ENCODE results near the gene KIF22.

- TF ChIP-seq POLR2A (IDR thresholded peaks at IDR 0.05) (no peak), CTCF (IDR thresholded peaks at IDR 0.05) (no peak)
Measured at GRCh38 chr16:29840240-29840639, 49.7 kb downstream of the KIF22 start.
